ENCODE measurements around the gene PCDHGB5.
"Not testable (repeated sequence)": the region's sequence is repeated elsewhere in the genome, so short reads cannot be mapped to it uniquely, and the experiment has no call there.

The PCDHGB5 gene

GRCh38 chr5:141375444-141376155, 22.1 kb upstream of the PCDHGB5 start:
- not testable (repeated sequence) for DNase-seq (ENCODE audit: low read depth in 3 of 3)

- no peak for DNase-seq (ENCODE audit: low read depth in 3 of 3)
Measured at GRCh38 chr5:141382469-141383294, 15.1 kb upstream of the PCDHGB5 start, which contains the start of gene PCDHGA7. TSS of gene PCDHGA7 (plus strand) at chr5:141382742. CDS start at chr5:141382900, 158 bp downstream.

GRCh38 chr5:141383345-141383744, 14.4 kb upstream of the PCDHGB5 start:
- no peak for DNase-seq (ENCODE audit: low read depth in 3 of 3)

GRCh38 chr5:141384471-141385267, 13.1 kb upstream of the PCDHGB5 start:
- no peak for DNase-seq (ENCODE audit: low read depth in 3 of 3)

GRCh38 chr5:141387557-141388311, 10.0 kb upstream of the PCDHGB5 start, which contains the start of gene PCDHGB4:
TSS of gene PCDHGB4 (plus strand) at chr5:141387698. CDS start at chr5:141387885, 187 bp downstream.
- DNase-seq (ENCODE audit: low read depth in 3 of 3): not testable (repeated sequence)

GRCh38 chr5:141388661-141389060, 9.1 kb upstream of the PCDHGB5 start:
- DNase-seq (ENCODE audit: low read depth in 3 of 3): no peak

- no peak for DNase-seq (ENCODE audit: low read depth in 3 of 3)
Measured at GRCh38 chr5:141389153-141390042, 8.3 kb upstream of the PCDHGB5 start.

- no peak for DNase-seq (ENCODE audit: low read depth in 3 of 3)
Measured at GRCh38 chr5:141392429-141393198, 5.1 kb upstream of the PCDHGB5 start, which contains the start of gene PCDHGA8. TSS of gene PCDHGA8 (plus strand) at chr5:141392633. CDS start at chr5:141392814, 181 bp downstream.

GRCh38 chr5:141393267-141393666, 4.5 kb upstream of the PCDHGB5 start:
- DNase-seq (ENCODE audit: low read depth in 3 of 3): no peak

GRCh38 chr5:141394401-141395187, 3.2 kb upstream of the PCDHGB5 start:
- not testable (repeated sequence) for DNase-seq (ENCODE audit: low read depth in 3 of 3)

GRCh38 chr5:141398608-141399007, 861 bp downstream of the PCDHGB5 start:
- no peak for DNase-seq (ENCODE audit: low read depth in 3 of 3)

- DNase-seq (ENCODE audit: low read depth in 3 of 3): no peak
Measured at GRCh38 chr5:141399555-141400258, 2.0 kb downstream of the PCDHGB5 start.

GRCh38 chr5:141402553-141403243, 5.0 kb downstream of the PCDHGB5 start, which contains the start of gene PCDHGA9:
TSS of gene PCDHGA9 (plus strand) at chr5:141402778. CDS start at chr5:141402953, 175 bp downstream.
- no peak for DNase-seq (ENCODE audit: low read depth in 3 of 3)

GRCh38 chr5:141403387-141403786, 5.6 kb downstream of the PCDHGB5 start:
- DNase-seq (ENCODE audit: low read depth in 3 of 3): no peak

GRCh38 chr5:141407790-141408505, 10.2 kb downstream of the PCDHGB5 start, which contains the start of gene PCDHGB6:
TSS of gene PCDHGB6 (plus strand) at chr5:141408021. CDS start at chr5:141408203, 182 bp downstream.
- not testable (repeated sequence) for DNase-seq (ENCODE audit: low read depth in 3 of 3)
